Measurements from ENCODE around the gene BAX. TPM values are rescaled to one million over a fixed set of nuclear protein-coding genes. Genes with fewer than 3 reads are reported as not detected.

The BAX gene
- total RNA-seq, 1 donor from 2014 or later: 59.9 TPM

- DNase-seq (ENCODE audit: low spot score): peak; percentile 38
Measured at GRCh38 chr19:48928164-48929025, 26.3 kb upstream of the BAX start.

- peak; percentile 84 for DNase-seq (ENCODE audit: low spot score)
Measured at GRCh38 chr19:48933382-48933932, 21.2 kb upstream of the BAX start, which contains the start of gene DHDH. Gene DHDH, plus strand, starts transcription at chr19:48933699. Its CDS starts 23 bp downstream, at chr19:48933722.

- no peak for DNase-seq (ENCODE audit: low spot score)
Measured at GRCh38 chr19:48934837-48935236, 19.8 kb upstream of the BAX start.

- no peak for DNase-seq (ENCODE audit: low spot score)
Measured at GRCh38 chr19:48935864-48936263, 18.8 kb upstream of the BAX start.

- DNase-seq (ENCODE audit: low spot score): no peak
Measured at GRCh38 chr19:48938256-48938655, 16.4 kb upstream of the BAX start.

- DNase-seq (ENCODE audit: low spot score): no peak
Measured at GRCh38 chr19:48940902-48941301, 13.8 kb upstream of the BAX start.

GRCh38 chr19:48943081-48943480, 11.6 kb upstream of the BAX start:
- no peak for DNase-seq (ENCODE audit: low spot score)

- DNase-seq (ENCODE audit: low spot score): no peak
Measured at GRCh38 chr19:48945415-48945814, 9.3 kb upstream of the BAX start.

GRCh38 chr19:48945817-48946216, 8.9 kb upstream of the BAX start:
- DNase-seq (ENCODE audit: low spot score): no peak

GRCh38 chr19:48946463-48947257, 8.0 kb upstream of the BAX start:
- no peak for DNase-seq (ENCODE audit: low spot score)

- no peak for DNase-seq (ENCODE audit: low spot score)
Measured at GRCh38 chr19:48947258-48947542, 7.5 kb upstream of the BAX start.

GRCh38 chr19:48950159-48950558, 4.5 kb upstream of the BAX start:
- DNase-seq (ENCODE audit: low spot score): no peak

- no peak for DNase-seq (ENCODE audit: low spot score)
Measured at GRCh38 chr19:48950830-48951519, 3.7 kb upstream of the BAX start.

GRCh38 chr19:48953141-48953540, 1.5 kb upstream of the BAX start:
- DNase-seq (ENCODE audit: low spot score): no peak

GRCh38 chr19:48953990-48954594, 583 bp upstream of the BAX start:
- DNase-seq (ENCODE audit: low spot score): no peak

GRCh38 chr19:48955308-48955958, 758 bp downstream of the BAX start:
- no peak for DNase-seq (ENCODE audit: low spot score)

GRCh38 chr19:48958006-48958405, 3.3 kb downstream of the BAX start:
- DNase-seq (ENCODE audit: low spot score): no peak

- no peak for DNase-seq (ENCODE audit: low spot score)
Measured at GRCh38 chr19:48959341-48960239, 4.9 kb downstream of the BAX start.

- no peak for DNase-seq (ENCODE audit: low spot score)
Measured at GRCh38 chr19:48961051-48961649, 6.5 kb downstream of the BAX start.

- no peak for DNase-seq (ENCODE audit: low spot score)
Measured at GRCh38 chr19:48961673-48962028, 7.0 kb downstream of the BAX start.
